Stimulated activated CD4-positive, alpha-beta T cell treated with anti-CD3 and anti-CD28 coated beads, Interleukin-2, amount 100 ng/mL, for 48 hours (primary cell): ENCODE results near the gene SDC4.

Experiments used
- DNase-seq, 2 donors: peaks; one replicate each; pipeline ENCODE4 v3.0.0-alpha.2; 2020

Gene SDC4

GRCh38 chr20:45347936-45348778 is at the start of gene SDC4:
Gene SDC4 (minus strand): TSS chr20:45348424. CDS start chr20:45348384, 40 bp downstream.
- peak; percentile 59 to 60 for DNase-seq

GRCh38 chr20:45395114-45395415 is 46.8 kb upstream of the SDC4 start:
- DNase-seq = no peak

- DNase-seq = no peak
Observed at GRCh38 chr20:45394221-45395113, 46.2 kb upstream of the SDC4 start.

GRCh38 chr20:45392733-45393132 is 44.5 kb upstream of the SDC4 start:
- DNase-seq = no peak

- DNase-seq = no peak
Observed at GRCh38 chr20:45391559-45391958, 43.3 kb upstream of the SDC4 start.

GRCh38 chr20:45390931-45391330 is 42.7 kb upstream of the SDC4 start:
- no peak for DNase-seq

- no peak for DNase-seq
Observed at GRCh38 chr20:45387274-45387673, 39.0 kb upstream of the SDC4 start.

- DNase-seq = no peak
Observed at GRCh38 chr20:45378191-45378590, 30.0 kb upstream of the SDC4 start, which contains the start of gene TP53TG5. Gene TP53TG5 (minus strand): TSS chr20:45378325. CDS start chr20:45378236, 89 bp downstream.

- DNase-seq = no peak
Observed at GRCh38 chr20:45377269-45377668, 29.0 kb upstream of the SDC4 start.

- no peak for DNase-seq
Observed at GRCh38 chr20:45374966-45375365, 26.7 kb upstream of the SDC4 start.

- DNase-seq = no peak
Observed at GRCh38 chr20:45374101-45374467, 25.9 kb upstream of the SDC4 start.

GRCh38 chr20:45373353-45374100 is 25.3 kb upstream of the SDC4 start:
- peak; percentile 94 for DNase-seq

- DNase-seq = no peak
Observed at GRCh38 chr20:45372646-45373352, 24.6 kb upstream of the SDC4 start.

GRCh38 chr20:45372241-45372640 is 24.0 kb upstream of the SDC4 start:
- no peak for DNase-seq

- no peak for DNase-seq
Observed at GRCh38 chr20:45370571-45371160, 22.4 kb upstream of the SDC4 start.

GRCh38 chr20:45368221-45368980 is 20.2 kb upstream of the SDC4 start:
- DNase-seq = no peak

- DNase-seq = no peak
Observed at GRCh38 chr20:45367126-45367525, 18.9 kb upstream of the SDC4 start.

GRCh38 chr20:45366631-45367030 is 18.4 kb upstream of the SDC4 start:
- no peak for DNase-seq

- no peak for DNase-seq
Observed at GRCh38 chr20:45366192-45366591, 18.0 kb upstream of the SDC4 start.

GRCh38 chr20:45365444-45365970 is 17.3 kb upstream of the SDC4 start:
- DNase-seq = no peak
